ENCODE measurements around the gene SNX13.

Gene SNX13

GRCh38 chr7:17774248-17774647 is 166.0 kb downstream of the SNX13 start:
- DNase-seq, result no peak

- no peak for DNase-seq
Measured at GRCh38 chr7:17773289-17773626, 167.0 kb downstream of the SNX13 start.

GRCh38 chr7:17772581-17773288 is 167.6 kb downstream of the SNX13 start:
- DNase-seq, result peak; percentile 53

DNA sequence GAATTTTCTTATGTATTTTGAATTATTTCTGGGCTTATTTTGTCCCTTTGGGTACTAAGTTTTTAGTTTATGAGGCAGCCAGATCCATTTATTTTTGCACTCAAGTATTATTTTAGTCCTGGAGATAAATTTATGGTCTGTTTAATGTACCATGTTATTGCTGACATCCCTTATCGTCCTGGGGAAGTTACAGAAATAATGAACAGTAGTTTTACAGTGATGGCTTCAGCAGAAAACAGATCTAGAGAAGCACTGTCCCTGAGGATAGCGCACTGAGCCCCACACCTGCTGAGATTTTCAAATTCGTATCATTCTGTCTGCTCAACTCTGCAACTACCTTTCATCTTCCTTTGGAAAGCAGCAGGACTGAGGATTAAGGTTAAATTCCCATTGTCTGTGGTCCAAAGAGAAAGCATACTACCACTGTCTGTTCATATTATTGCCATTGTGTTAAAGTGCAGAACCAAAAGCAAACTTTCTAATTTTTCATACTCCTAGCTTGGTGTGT is 168.3 kb downstream of the SNX13 start:
- no peak for DNase-seq

- no peak for DNase-seq
Measured at GRCh38 chr7:17770710-17771375, 169.5 kb downstream of the SNX13 start.

DNA sequence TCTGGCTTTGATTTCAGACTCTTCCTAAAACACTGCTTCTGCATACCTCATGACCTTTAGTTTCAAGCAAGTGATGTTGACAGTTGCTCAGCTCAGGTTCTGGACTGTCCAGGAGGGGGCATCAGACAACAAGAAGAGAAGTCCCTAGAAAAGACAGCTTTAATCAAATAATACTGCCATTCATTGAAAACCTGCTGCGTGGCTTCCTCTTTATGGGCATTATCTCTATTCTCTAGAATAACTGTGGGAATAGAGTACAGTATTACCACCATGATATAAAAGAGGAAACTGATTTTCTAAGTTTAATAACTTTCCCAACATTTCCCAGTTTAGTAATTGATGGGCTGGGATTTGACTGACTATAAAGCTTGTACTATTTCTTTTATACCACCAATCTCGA is 170.4 kb downstream of the SNX13 start:
- peak; percentile 37 for DNase-seq

DNA sequence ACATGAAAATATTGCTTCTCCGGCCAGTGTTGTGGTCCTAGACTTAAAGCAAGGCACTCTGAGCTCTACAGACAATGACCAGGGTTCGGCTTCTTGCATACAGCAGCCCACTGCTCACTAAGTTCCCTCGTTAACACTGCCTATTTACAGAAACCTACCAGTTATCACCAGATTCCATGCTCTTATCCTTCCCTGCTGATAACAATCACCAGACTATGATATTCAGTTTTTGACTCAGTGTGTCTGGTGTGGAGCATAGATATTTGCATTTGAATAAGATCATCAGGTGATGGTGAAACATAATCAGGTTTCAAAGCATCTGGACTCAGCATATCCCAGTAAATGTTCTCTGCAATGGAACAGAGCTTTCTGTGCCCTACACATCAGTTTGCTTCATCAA is 182.3 kb downstream of the SNX13 start:
- DNase-seq, result no peak

GRCh38 chr7:17746020-17746530 is 194.2 kb downstream of the SNX13 start:
- DNase-seq, result no peak

GRCh38 chr7:17745610-17746009 is 194.7 kb downstream of the SNX13 start:
- DNase-seq, result no peak

DNA sequence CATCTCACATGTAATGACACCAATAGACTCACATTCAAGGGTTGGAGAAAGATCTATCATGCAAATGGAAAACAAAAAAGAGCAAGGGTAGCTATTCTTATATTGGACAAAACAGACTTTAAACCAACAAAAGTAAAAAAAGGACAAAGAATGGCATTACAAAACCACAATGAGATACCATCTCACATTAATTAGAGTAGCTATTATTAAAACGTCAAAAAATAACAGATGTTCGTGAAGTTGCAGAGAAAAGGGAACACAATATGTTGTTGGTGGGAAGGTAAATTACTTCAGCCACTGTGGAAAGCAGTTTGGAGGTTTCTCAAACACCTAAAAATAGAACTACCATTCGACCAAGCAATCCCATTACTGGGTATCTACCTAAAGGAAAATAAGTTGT is 197.0 kb downstream of the SNX13 start:
- no peak for DNase-seq

DNA sequence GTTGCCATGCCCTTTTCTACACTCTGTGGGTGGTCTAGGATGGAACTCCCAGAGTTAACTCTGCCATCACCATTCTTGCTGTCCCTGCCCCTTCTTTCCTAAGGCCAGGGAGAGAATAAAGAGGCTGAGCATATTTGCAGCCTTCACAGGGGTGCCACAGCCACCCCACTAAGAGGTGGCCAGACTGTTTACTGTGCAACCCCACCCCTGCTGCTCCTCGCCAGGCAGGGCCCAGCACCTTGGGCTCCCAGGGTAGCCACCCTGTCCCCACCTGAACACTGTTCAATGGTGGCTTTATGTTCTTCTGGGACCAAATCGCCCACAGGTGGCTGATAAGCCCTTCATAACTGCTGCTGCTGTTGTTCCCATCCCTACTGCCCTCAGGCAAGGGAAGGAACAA is 198.9 kb downstream of the SNX13 start:
- DNase-seq, result no peak

Measured in DMS79 (cell line).